Measurements from ENCODE around the gene ETV5.

The ETV5 gene

GRCh38 chr3:186083746-186084145 lies 25.1 kb downstream of the ETV5 start:
- Histone ChIP-seq H4K20me1 (ENCODE audit: insufficient read depth) (no peaks in the 10 kb centered on the region), H3K27ac (no peak overlapping the region), H3K27me3 (ENCODE audit: insufficient read depth, low read depth) (no peaks in the 10 kb centered on the region), H2AFZ (ENCODE audit: low read depth) (no peak overlapping the region), H3K4me2 (no peak overlapping the region), H3K36me3 (ENCODE audit: insufficient read depth) (no peaks in the 10 kb centered on the region), H3K4me1 (ENCODE audit: low read depth, poor library complexity, severe bottlenecking) (no peaks in the 10 kb centered on the region), H3K79me2 (ENCODE audit: insufficient read depth, low read depth) (no peaks in the 10 kb centered on the region), H3K9ac (no peak overlapping the region), H3K4me3 (IDR thresholded peaks at IDR 0.05; ENCODE audit: insufficient read depth, low read depth, low read length) (no peak overlapping the region)
- TF ChIP-seq, protein P1, sequence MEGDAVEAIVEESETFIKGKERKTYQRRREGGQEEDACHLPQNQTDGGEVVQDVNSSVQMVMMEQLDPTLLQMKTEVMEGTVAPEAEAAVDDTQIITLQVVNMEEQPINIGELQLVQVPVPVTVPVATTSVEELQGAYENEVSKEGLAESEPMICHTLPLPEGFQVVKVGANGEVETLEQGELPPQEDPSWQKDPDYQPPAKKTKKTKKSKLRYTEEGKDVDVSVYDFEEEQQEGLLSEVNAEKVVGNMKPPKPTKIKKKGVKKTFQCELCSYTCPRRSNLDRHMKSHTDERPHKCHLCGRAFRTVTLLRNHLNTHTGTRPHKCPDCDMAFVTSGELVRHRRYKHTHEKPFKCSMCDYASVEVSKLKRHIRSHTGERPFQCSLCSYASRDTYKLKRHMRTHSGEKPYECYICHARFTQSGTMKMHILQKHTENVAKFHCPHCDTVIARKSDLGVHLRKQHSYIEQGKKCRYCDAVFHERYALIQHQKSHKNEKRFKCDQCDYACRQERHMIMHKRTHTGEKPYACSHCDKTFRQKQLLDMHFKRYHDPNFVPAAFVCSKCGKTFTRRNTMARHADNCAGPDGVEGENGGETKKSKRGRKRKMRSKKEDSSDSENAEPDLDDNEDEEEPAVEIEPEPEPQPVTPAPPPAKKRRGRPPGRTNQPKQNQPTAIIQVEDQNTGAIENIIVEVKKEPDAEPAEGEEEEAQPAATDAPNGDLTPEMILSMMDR (conservative IDR thresholded peaks at IDR 0.05; ENCODE audit: low read depth, low read length): no peak

DNA sequence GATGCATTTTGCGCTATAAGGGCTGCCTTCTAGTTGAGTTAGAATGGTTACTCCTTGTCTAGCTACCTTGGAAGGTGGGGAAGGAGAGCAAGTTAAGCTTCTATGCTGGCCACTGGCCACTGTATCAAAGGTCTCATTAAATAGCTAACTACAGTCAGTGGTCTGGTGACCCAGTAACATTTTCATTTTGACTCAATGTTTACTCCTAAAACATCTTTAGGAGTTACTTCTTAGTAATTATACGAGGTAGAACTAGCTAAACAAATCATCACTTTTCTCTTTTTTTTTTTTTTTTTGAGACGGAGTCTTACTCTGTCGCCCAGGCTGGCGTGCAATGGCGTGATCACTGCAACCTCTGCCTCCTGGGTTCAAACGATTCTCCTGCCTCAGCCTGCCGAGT lies 26.7 kb downstream of the ETV5 start:
- Histone ChIP-seq H3K27me3 (ENCODE audit: insufficient read depth, low read depth) (no peaks in the 10 kb centered on the region), H3K27ac (no peak overlapping the region), H2AFZ (ENCODE audit: low read depth) (no peak overlapping the region), H3K4me3 (IDR thresholded peaks at IDR 0.05; ENCODE audit: insufficient read depth, low read depth, low read length) (no peak overlapping the region), H3K36me3 (ENCODE audit: insufficient read depth) (no peaks in the 10 kb centered on the region), H4K20me1 (ENCODE audit: insufficient read depth) (no peaks in the 10 kb centered on the region), H3K79me2 (ENCODE audit: insufficient read depth, low read depth) (no peaks in the 10 kb centered on the region), H3K4me2 (no peak overlapping the region), H3K4me1 (ENCODE audit: low read depth, poor library complexity, severe bottlenecking) (no peaks in the 10 kb centered on the region), H3K9ac (no peak overlapping the region)
- TF ChIP-seq, protein P1 (conservative IDR thresholded peaks at IDR 0.05; ENCODE audit: low read depth, low read length): no peak

DNA sequence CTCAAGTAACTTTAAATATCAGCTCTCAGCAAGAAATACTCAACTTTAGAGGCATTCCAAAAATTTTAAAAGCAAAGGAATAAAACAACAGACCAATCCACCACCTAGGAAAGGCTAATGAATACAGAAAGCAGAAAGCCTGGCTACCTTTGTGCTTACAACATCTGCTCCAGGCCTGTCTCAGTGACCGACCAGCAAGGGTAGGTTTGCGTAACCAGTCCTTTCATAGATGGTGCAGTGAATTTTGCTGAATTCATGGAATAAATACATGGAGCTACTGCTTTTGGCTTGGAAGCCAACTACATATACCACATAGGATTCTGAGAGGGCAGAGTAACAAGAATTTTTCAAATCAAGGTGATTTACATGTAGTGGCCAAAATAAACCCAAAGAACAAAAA lies 27.2 kb downstream of the ETV5 start:
- Histone ChIP-seq H3K4me1 (ENCODE audit: low read depth, poor library complexity, severe bottlenecking) (no peaks in the 10 kb centered on the region), H3K27ac (no peak overlapping the region), H3K27me3 (ENCODE audit: insufficient read depth, low read depth) (no peaks in the 10 kb centered on the region), H3K4me2 (no peak overlapping the region), H3K9ac (no peak overlapping the region), H3K36me3 (ENCODE audit: insufficient read depth) (no peaks in the 10 kb centered on the region), H4K20me1 (ENCODE audit: insufficient read depth) (no peaks in the 10 kb centered on the region), H2AFZ (ENCODE audit: low read depth) (no peak overlapping the region), H3K4me3 (IDR thresholded peaks at IDR 0.05; ENCODE audit: insufficient read depth, low read depth, low read length) (no peak overlapping the region), H3K79me2 (ENCODE audit: insufficient read depth, low read depth) (no peaks in the 10 kb centered on the region)
- TF ChIP-seq, protein P1 (conservative IDR thresholded peaks at IDR 0.05; ENCODE audit: low read depth, low read length): no peak

GRCh38 chr3:186080849-186081438 lies 27.9 kb downstream of the ETV5 start:
- H3K36me3 ChIP-seq (ENCODE audit: insufficient read depth): no peaks in the 10 kb centered on the region
- TF ChIP-seq, protein P1 (conservative IDR thresholded peaks at IDR 0.05; ENCODE audit: low read depth, low read length): no peak
- no peaks in the 10 kb centered on the region for H3K79me2 ChIP-seq (ENCODE audit: insufficient read depth, low read depth)

More at GRCh38 chr3:186080849-186081438, 27.9 kb downstream of the ETV5 start:
- no peaks in the 10 kb centered on the region for H3K4me1 ChIP-seq (ENCODE audit: low read depth, poor library complexity, severe bottlenecking)
- H2AFZ ChIP-seq (ENCODE audit: low read depth): no peak overlapping the region
- H4K20me1 ChIP-seq (ENCODE audit: insufficient read depth): no peaks in the 10 kb centered on the region
- no peak overlapping the region for H3K4me3 ChIP-seq (IDR thresholded peaks at IDR 0.05; ENCODE audit: insufficient read depth, low read depth, low read length)
- no peaks in the 10 kb centered on the region for H3K27me3 ChIP-seq (ENCODE audit: insufficient read depth, low read depth)
- no peak overlapping the region for H3K27ac ChIP-seq
- H3K9ac ChIP-seq: no peak overlapping the region
- no peak overlapping the region for H3K4me2 ChIP-seq
